ENCODE data around the gene ABCA12.

GRCh38 chr2:215071676-215072075 lies 66.8 kb downstream of the ABCA12 start:
- TF ChIP-seq, protein P1, sequence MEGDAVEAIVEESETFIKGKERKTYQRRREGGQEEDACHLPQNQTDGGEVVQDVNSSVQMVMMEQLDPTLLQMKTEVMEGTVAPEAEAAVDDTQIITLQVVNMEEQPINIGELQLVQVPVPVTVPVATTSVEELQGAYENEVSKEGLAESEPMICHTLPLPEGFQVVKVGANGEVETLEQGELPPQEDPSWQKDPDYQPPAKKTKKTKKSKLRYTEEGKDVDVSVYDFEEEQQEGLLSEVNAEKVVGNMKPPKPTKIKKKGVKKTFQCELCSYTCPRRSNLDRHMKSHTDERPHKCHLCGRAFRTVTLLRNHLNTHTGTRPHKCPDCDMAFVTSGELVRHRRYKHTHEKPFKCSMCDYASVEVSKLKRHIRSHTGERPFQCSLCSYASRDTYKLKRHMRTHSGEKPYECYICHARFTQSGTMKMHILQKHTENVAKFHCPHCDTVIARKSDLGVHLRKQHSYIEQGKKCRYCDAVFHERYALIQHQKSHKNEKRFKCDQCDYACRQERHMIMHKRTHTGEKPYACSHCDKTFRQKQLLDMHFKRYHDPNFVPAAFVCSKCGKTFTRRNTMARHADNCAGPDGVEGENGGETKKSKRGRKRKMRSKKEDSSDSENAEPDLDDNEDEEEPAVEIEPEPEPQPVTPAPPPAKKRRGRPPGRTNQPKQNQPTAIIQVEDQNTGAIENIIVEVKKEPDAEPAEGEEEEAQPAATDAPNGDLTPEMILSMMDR (IDR thresholded peaks at IDR 0.05), result no peak
- no peak for TF ChIP-seq POLR2A (IDR thresholded peaks at IDR 0.05)

Data from vagina (tissue), 2 donors.